A673 (cell line): ENCODE measurements around the gene PXDN.

ENCODE experiments used
- CTCF ChIP-seq: fragments of 300-800, 200-600 bp; sonication (generic); conservative IDR thresholded peaks from 2 replicates; pipeline ENCODE4 v1.5.1; 2017; ENCODE audit warnings: low read depth, mild to moderate bottlenecking, antibody characterized with exemption, low read length, moderate library complexity, mixed read lengths
- EZH2 ChIP-seq: fragments of 200-600 bp; sonication (generic); IDR thresholded peaks from 2 replicates; pipeline ENCODE4 v1.6.1; 2017; ENCODE audit warnings: borderline replicate concordance, low read depth, mild to moderate bottlenecking, mixed read lengths, antibody characterized with exemption, low read length; ENCODE audit not compliant: poor library complexity, severe bottlenecking

- TF ChIP-seq EZH2 = no peak
- TF ChIP-seq CTCF = no peak
Observed at GRCh38 chr2:1663621-1664020, 80.7 kb downstream of the PXDN start.
